IPS-NIHi7 (cell line): Measurements from ENCODE around the gene MACROD2.
"Not testable (repeated sequence)": the region's sequence is repeated elsewhere in the genome, so short reads cannot be mapped to it uniquely, and the experiment has no call there.

Experiments
- DNase-seq: peaks from one replicate; pipeline ENCODE4 v3.0.0; 2012; ENCODE audit warnings: mixed read lengths; ENCODE audit errors: extremely low spot score

Gene MACROD2

DNA sequence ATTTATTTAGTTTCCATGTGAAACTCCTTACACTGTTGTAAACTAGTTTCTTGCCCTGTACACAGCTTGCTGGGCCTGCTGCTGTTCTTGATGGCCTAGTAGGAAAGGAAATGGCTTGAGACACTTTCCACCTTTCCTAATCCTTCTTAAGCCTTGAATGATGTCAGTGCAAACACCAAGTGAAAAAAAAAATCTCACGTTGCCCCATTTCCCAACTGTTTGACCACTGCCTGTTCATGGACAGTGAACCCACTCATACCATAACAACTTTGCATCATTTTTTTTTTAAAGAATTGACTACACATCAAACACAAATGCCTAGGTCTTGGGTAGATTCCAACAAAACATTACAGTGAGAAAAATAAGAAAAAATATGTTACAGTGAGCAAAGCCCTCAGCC, 995.7 kb downstream of the MACROD2 start:
- DNase-seq: no peak

- no peak for DNase-seq
Observed at GRCh38 chr20:14992153-14992552, 996.8 kb downstream of the MACROD2 start.

DNA sequence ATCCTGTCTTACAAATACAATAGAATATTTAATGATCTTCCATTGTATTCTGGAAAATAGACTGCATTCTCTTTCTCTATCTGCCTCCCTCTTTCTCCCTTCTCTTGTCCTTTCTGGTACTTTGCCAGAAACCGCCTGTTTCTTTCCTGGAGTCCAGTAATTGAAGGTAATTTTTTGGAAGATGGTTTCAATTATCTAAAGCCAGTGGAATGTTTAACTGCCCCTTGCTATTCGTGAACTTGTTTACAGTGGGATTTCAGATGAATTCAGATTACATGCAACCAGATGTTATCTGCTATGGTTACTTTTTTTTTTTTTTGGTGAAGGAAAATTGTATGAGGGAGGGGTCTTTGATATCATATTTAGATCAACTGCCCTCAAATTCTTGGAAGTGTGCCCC, 997.6 kb downstream of the MACROD2 start:
- DNase-seq: no peak

DNA sequence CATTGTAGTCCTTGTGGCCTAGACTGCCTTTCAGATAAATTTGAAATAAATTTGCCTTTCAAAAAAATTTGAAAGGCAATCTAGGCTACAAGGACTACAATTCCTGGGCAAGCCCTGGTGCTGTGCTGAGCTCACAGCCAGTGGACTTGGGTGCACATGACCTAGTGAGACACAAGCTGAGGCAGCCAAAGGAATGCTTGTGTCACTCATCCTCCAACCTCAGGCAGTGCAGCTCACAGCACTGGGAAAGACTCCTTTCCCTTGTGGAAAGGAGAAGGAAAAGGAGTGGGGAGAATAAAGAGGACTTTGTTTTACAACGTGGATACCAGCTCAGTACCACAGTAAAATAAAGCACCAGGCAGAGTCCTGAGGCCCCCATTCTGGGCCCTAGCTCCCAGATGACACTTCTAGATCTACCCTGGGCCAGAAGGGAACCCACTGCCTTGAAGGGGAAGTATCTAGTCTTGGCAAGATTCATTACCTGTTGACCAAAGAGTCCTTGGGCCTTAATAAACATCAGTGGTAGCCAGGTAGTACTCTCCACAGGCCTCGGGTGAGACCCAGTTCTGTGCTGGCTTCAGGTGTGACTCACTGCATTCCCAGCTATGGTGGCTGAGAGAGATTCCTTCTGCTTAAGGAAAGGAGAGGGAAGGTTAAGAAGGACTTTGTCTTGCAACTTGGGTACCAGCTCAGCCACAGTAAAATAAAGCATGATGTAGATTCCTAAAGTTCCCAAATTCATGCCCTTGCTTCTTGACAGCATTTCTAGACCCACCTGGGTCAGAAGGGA, 1001.8 kb downstream of the MACROD2 start:
- DNase-seq: no peak

DNA sequence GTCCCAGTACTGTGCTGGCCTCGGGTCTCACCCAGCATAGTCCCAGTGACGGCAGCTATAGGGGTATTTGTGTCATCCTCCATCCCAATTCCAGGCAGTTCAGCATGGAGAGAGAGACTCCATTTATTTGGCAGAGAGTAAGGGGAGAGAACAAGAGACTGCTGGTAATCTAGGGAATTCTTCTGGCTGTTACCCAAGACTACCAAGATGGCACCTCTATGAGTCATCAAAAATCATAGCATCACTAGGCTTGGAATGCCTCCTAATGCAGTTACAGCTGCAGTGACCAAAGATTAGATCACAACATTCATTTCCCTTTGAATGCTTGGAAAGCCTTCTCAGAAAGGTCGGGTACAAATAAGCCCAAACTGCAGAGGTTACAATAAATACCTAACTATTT, 1002.5 kb downstream of the MACROD2 start:
- DNase-seq: no peak

GRCh38 chr20:15005300-15005986, 1010.1 kb downstream of the MACROD2 start:
- DNase-seq: no peak

- DNase-seq: no peak
Observed at GRCh38 chr20:15011631-15012030, 1016.3 kb downstream of the MACROD2 start.

DNA sequence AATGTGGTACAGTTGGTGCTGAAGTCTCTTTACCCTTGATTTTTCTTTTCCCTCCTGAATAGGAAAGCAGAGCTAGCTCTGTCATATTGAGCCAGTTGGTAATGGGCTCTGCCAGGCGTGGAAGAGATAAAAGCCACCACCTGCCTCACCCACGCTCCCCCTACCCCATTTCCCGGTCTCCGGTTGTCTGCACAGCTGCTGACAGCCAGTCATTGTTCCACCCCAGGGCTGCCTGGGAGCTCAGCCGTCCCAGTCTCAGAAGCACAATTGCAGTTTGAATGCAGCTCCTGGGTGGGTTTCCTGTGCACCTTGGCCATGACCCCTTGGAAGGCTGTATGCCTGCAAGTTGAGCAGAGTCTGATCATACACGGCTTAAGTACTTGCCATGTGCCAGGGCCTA, 1017.2 kb downstream of the MACROD2 start:
- no peak for DNase-seq

- not testable (repeated sequence) for DNase-seq
Observed at GRCh38 chr20:15016875-15017274, 1021.6 kb downstream of the MACROD2 start.

DNA sequence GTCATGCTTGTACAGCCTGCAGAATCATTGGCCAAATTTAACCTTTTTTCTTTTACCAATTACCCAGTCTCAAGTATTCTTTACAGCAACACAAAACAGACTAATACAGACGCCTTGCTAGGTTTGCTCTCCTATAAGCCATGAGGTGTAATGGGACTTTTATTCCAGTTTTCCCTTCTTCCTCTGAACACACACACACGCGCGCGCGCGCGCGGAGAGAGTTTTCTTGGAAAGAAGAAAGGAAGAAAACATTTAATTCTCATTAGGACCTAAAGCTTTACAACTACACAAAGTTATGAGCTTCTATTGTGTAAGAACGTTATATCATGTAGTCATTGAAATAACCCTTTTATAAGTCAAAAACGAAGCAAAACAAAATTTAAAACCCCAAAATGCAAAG, 1023.6 kb downstream of the MACROD2 start:
- DNase-seq: no peak

GRCh38 chr20:15020845-15021244, 1025.5 kb downstream of the MACROD2 start:
- no peak for DNase-seq

DNA sequence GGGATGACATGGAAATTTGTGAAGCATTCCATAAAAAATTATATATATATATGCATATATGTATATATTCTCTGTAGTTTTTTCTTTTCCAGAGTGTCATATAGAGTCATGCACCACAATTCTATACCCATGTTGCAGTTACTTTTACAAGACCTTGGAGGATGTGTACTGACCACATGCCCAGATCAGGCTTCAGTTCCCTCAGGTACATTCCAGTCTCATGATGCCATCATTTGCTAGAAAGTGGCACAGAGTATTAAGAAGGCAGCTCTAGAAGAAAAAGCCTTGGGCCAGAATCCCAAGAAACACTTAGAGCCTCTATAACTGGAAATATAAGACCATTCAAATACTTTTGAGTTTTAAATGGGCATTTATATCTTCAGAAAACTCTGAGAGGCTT, 1027.6 kb downstream of the MACROD2 start:
- DNase-seq: no peak

DNA sequence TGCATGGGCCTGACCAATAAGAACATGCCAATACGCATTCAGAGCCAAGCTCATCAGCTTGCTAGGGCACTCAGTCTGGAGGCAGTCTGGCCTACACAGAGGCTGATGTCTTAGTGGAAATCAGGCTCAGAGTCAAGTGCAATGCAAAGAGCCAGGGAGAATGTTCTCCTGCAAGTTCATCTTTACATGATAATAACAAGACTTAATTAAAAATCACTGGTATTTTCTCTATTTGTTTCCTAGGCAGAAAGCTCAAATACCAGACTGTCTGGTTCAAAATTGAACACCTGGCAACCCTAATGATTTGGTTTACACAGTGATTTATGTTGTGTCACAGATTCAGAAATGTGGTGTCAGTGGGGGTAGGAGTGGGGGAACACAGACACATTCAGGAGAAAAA, 1031.4 kb downstream of the MACROD2 start:
- DNase-seq: no peak

DNA sequence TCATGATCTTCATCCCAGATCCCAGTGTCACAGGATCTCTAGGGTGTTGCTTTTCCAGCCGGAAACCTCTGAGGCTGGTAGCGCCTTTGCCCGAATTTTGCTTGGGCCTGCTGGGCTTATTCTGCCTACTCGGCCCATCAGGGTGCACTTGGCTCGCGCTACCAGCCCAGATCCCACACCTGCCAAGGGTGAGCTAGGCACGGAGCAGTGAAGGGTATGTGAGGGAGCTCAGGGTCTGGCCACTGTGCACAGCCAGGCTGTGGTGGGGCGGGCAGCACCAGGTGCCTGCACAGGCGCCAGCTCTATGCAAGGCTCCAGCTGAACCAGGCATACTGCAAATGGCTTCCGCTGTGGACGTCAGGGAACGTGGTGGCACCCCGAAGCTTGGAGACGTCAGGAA, 1035.5 kb downstream of the MACROD2 start:
- DNase-seq: no peak

- DNase-seq: no peak
Observed at GRCh38 chr20:15031546-15032351, 1036.4 kb downstream of the MACROD2 start.

- no peak for DNase-seq
Observed at GRCh38 chr20:15032352-15032622, 1037.0 kb downstream of the MACROD2 start.

GRCh38 chr20:15033269-15033668, 1038.0 kb downstream of the MACROD2 start:
- no peak for DNase-seq

- DNase-seq: no peak
Observed at GRCh38 chr20:15033891-15034290, 1038.6 kb downstream of the MACROD2 start.

GRCh38 chr20:15036948-15037347, 1041.6 kb downstream of the MACROD2 start:
- DNase-seq: no peak

DNA sequence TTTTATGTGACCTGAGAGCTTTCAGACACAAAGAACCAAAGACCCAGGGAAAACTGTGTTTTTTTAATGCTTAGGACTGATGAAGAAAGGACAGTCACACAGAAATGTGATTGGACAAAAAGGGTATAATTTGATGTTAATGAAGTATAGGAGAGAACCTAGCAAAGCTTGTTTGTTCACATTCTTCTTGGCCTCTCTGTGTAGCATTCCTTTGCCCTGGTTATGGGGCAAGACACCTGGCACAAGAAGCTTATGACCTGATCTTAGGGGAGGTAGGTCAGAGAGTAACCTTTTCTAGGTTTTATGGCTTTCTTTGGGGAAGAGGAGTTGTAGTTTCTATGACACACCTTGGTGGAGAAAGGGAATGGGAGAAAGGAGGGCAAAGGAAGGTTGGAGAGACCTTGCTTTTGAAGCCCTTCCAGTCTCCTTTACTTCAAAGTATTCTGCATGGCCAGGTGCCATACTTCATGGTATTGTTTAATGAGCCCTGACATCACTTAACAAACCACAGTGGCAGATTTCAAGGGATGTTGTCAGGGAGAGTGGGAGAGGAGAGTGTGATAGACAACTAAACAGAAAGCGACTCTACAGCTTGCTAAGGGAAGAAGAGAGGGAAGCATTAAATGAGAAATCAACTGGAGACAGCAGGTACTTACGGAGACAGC, 1043.9 kb downstream of the MACROD2 start:
- DNase-seq: no peak

DNA sequence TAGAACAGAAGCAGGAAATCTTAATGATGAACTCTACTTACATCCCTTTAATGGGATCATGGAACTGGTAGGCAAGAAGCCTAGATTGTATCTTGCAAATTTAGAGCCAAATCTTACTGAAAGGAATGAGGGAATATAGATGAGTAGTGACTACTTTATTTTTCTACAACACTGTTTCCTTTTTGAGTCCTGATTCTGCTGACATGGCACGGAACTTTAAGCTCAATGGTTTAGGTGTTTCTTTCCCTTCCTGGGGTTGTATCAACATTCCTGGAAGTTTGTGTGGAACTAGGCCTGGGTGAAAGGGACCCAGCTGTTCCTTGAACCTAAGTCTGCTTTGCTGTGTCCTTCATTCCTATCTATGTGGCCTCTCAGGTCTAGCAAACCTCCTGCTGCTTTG, 1047.4 kb downstream of the MACROD2 start:
- DNase-seq: no peak

GRCh38 chr20:15045246-15045645, 1049.9 kb downstream of the MACROD2 start:
- no peak for DNase-seq
